Breast epithelium (tissue), 4 donors: ENCODE measurements around the gene ISLR. TPM values are rescaled to one million over a fixed set of nuclear protein-coding genes. Genes with fewer than 3 reads are reported as not detected.

ENCODE experiments used
- DNase-seq, 2 donors: peaks; one replicate each; pipeline ENCODE4 v3.0.0-alpha.2; 2019; ENCODE audit warnings: low spot score in 2 of 2
- H3K27ac ChIP-seq, 2 donors: fragments of 200-600 bp; sonication (generic) in 1 of 2; one replicate each; pipeline ENCODE4 v1.5.1; 2016 to 2019; ENCODE audit warnings: mild to moderate bottlenecking in 1 of 2
- H3K27me3 ChIP-seq, 2 donors: fragments of 200-600 bp; sonication (generic) in 1 of 2; one replicate each; pipeline versions ENCODE4 v1.5.1 to v1.6.0; 2017 to 2019; ENCODE audit warnings: control low read depth in 1 of 2, mild to moderate bottlenecking in 1 of 2
- H3K36me3 ChIP-seq: fragments of 200-600 bp; one replicate; pipeline ENCODE4 v1.5.1; 2019
- H3K4me1 ChIP-seq, 2 donors: fragments of 200-600 bp; sonication (generic); one replicate each; pipeline ENCODE4 v1.5.1; 2016 to 2019; ENCODE audit warnings: control low read depth in 1 of 2
- H3K4me3 ChIP-seq, 3 donors: fragments of 200-600 bp; sonication (generic); 1 replicate in 2 of 3; 2 replicates in 1 of 3; pipeline ENCODE4 v1.5.1; 2016 to 2019; ENCODE audit warnings: mild to moderate bottlenecking in 3 of 3, moderate library complexity in 2 of 3
- H3K9me3 ChIP-seq, 2 donors: fragments of 200-600 bp; sonication (generic) in 1 of 2; one replicate each; pipeline ENCODE4 v1.5.1; 2016 to 2019; ENCODE audit warnings: control low read depth in 1 of 2
- POLR2A ChIP-seq: fragments of 450-650 bp; IDR thresholded peaks from one replicate; pipeline ENCODE4 v1.6.1; 2016; ENCODE audit warnings: antibody characterized with exemption, mild to moderate bottlenecking, moderate library complexity
- POLR2AphosphoS5 ChIP-seq, 3 donors: sonication (generic); formaldehyde crosslinking; IDR thresholded peaks; one replicate each; pipeline ENCODE4 v1.6.1; 2017; ENCODE audit warnings: antibody characterized with exemption in 3 of 3
- intact Hi-C: fragments of 100-400 bp; cut with DNase I; formaldehyde crosslinking; loops from one replicate; pipeline ENCODE4 v1.15.1; 2023; ENCODE audit warnings: low total_unique reads
- total RNA-seq, 3 donors: library from RNA; depleted of rRNA; stranded (reverse); fragments of >200 nt; gene quantifications; one replicate each; pipeline ENCODE4 v1.1.0, GENCODE V29; 2016
- TF ChIP-seq, protein P1 (sequence below), 3 donors: fragments of 450-650 bp; IDR thresholded peaks; one replicate each; pipeline ENCODE4 v1.5.1; 2016 to 2017; ENCODE audit warnings: antibody characterized with exemption in 3 of 3, mild to moderate bottlenecking in 3 of 3, moderate library complexity in 3 of 3

ISLR gene
- total RNA-seq, 3 donors from 2014 or later: 49.2 to 88.0 (median 71.8) TPM

DNA sequence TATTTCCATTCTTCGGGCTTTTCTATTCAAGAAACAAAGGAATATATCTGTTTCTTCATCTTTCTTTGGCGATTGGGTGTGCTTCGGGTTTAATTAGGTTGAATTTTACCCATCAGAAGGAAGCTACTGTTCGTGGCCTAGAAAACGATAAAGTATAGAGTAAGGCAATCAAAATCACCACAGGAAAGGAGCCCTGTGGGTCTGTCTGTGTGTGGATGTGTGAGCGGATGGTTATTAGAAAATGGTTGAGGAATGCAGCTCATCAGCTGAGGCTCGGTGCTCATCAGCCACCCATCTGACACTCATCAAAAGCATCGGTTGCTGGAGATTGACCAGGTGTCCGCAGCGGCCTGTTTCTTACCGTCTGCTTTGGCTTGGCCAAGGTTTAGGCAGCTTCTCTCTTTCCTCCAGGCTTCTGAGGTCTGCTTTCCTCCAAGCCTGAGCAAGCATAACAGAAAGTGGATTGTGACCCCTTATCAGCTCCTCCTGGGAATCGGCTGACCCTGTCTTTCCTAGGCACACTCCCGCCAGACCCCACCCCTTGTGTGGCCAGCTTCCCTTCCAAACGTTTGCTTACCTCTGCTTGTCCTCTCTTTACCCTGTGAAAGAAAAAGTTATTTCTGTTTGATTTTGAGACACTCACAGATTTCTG lies 17.6 kb upstream of the ISLR start:
- H3K4me3 ChIP-seq: no peak overlapping the region
- no peaks in the 10 kb centered on the region for H3K9me3 ChIP-seq
- no peaks in the 10 kb centered on the region for H3K4me1 ChIP-seq
- no peak for DNase-seq
- H3K36me3 ChIP-seq: no peaks in the 10 kb centered on the region
- H3K27ac ChIP-seq: no peak overlapping the region
- no peak for TF ChIP-seq POLR2AphosphoS5 (IDR thresholded peaks at IDR 0.05)
- TF ChIP-seq POLR2A: no peak
- TF ChIP-seq, protein P1, sequence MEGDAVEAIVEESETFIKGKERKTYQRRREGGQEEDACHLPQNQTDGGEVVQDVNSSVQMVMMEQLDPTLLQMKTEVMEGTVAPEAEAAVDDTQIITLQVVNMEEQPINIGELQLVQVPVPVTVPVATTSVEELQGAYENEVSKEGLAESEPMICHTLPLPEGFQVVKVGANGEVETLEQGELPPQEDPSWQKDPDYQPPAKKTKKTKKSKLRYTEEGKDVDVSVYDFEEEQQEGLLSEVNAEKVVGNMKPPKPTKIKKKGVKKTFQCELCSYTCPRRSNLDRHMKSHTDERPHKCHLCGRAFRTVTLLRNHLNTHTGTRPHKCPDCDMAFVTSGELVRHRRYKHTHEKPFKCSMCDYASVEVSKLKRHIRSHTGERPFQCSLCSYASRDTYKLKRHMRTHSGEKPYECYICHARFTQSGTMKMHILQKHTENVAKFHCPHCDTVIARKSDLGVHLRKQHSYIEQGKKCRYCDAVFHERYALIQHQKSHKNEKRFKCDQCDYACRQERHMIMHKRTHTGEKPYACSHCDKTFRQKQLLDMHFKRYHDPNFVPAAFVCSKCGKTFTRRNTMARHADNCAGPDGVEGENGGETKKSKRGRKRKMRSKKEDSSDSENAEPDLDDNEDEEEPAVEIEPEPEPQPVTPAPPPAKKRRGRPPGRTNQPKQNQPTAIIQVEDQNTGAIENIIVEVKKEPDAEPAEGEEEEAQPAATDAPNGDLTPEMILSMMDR (IDR thresholded peaks at IDR 0.05): no peak
- H3K27me3 ChIP-seq: no peaks in the 10 kb centered on the region
- intact Hi-C loops: no loop called here

DNA sequence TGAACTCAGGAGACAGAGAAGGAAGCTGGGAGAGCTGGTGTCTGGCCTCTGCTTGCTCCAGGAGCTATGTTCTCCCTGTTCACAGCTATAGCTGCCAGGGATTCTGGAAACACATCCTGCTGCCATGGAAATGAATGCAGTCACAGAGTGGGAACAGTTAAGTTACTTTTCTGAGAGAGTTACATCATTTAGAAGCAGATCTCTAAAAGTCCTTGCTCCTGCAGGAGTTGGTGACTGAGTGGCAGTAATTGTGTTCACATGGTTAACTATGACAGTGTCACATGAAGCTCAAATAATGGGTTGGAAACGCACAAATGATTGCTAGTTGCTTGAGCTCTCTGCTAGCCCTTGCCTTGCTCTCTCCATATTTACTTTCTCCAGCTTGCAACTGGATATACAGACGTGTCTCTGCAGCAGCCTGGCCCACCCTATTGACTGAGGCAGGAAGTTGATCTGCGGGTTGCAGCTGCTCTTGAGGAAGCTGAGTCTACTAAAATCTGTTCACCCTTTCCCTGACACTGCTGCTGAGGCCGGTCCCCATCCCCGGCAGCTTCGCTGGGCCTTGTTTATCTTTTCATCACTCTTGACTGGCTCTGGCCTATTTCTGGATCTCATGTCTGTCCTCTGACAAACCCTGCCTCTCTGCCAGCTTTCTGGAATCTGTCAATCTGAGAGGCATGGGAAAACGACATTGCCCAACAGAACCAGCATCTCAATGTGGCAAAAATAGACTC lies 16.7 kb upstream of the ISLR start:
- Histone ChIP-seq H3K27me3 (no peaks in the 10 kb centered on the region), H3K4me3 (no peak overlapping the region), H3K36me3 (no peaks in the 10 kb centered on the region), H3K9me3 (no peaks in the 10 kb centered on the region), H3K27ac (peak overlapping the region in 1 of 2 donors; percentile 27), H3K4me1 (no peaks in the 10 kb centered on the region)
- intact Hi-C loops: loop anchor here (1.0 kb wide), 1 partner anchor 27 kb away; no protein-coding TSS in a partner anchor
- TF ChIP-seq, protein P1 (IDR thresholded peaks at IDR 0.05): no peak
- TF ChIP-seq POLR2A: no peak
- no peak for TF ChIP-seq POLR2AphosphoS5 (IDR thresholded peaks at IDR 0.05)
- no peak for DNase-seq

DNA sequence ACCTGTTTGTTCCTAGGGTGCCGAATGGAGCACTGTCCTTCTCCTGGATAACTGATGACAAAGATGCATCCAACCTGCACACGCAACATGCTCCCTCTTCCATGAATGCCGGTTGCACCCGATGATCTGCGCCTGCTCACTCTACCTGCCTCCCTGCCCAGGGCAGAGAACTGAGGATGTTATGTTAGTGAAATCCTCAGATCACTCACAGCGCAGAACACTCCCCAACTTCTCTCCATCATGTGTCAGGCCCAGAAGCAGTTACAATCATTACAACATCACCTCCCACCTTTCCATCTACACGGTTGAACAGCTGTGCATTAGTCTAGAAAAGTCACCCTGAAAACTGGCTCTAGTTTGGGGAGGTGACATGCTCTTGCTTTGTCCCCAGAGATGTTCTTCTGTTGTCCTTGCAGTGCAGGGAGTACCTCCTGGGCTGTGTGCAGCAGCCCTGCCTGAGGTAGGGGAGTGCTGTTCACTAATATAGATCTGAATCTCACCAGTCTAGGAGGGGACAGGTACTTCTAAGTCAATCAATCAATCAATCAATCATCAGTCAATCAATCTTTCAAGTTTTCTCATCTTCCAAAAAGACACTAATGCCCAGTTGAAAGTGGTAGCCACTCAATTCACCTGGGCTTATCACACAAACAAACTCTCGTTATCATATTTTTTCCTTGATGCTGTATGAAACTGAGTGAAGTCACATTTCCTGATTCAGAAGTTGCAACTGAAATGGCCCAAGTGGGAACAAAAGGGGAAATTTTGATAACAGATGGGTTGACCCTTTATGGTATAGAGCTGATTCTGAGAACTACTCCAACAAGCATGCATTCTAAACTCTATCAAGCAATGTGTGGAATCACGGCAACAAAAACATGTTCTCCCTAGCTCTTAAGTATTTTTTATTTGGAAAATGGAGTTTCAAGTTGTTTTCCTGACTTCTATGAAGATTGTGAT lies 15.4 kb upstream of the ISLR start:
- no peaks in the 10 kb centered on the region for H3K4me1 ChIP-seq
- H3K4me3 ChIP-seq: no peak overlapping the region
- TF ChIP-seq, protein P1 (IDR thresholded peaks at IDR 0.05): no peak
- TF ChIP-seq POLR2AphosphoS5 (IDR thresholded peaks at IDR 0.05) (no peak), POLR2A (no peak)
- H3K27ac ChIP-seq: no peak overlapping the region
- no peaks in the 10 kb centered on the region for H3K36me3 ChIP-seq
- no peaks in the 10 kb centered on the region for H3K27me3 ChIP-seq
- H3K9me3 ChIP-seq: no peaks in the 10 kb centered on the region
- no peak for DNase-seq
- intact Hi-C loops: loop anchor here (1.0 kb wide), 1 partner anchor 26 kb away; no protein-coding TSS in a partner anchor

DNA sequence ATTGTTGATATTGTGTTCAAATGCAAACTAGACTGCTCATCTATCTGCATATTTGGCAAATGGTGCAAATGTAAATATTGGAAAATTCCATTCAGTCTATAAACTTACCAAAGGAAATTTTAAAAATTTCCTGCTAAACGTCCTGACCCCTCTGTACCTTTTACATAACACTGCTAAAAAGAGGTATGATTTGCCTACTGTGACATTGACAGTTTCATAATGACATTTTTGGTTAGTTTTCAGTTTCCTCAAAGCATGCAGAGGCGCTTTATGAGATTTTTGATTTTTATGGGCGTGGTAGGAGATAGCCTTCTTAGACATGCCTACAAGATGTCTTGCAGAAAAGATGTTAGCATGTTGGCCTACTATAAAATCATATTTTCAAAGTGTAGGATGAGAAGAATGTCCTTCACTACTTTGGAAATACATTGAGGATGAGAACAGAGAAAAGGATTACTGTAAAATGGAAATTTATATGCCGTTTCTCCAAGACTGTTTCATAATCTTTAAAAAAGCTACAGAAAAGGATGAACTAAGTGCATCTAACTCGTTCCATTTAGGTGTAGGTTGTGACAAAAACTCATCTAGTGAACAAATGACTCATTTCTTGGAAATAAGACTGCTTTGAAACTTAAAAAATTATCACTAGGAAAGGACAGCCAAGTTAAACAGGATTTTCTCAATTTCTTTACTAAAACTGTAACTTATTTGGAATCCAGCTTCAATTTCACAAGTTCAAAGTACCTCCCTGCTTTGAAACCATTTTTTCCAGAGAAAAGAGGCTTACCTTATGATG lies 14.5 kb upstream of the ISLR start:
- H3K27ac ChIP-seq: no peak overlapping the region
- H3K36me3 ChIP-seq: no peaks in the 10 kb centered on the region
- no peaks in the 10 kb centered on the region for H3K27me3 ChIP-seq
- H3K9me3 ChIP-seq: no peaks in the 10 kb centered on the region
- no peaks in the 10 kb centered on the region for H3K4me1 ChIP-seq
- intact Hi-C loops: no loop called here
- TF ChIP-seq POLR2A: no peak
- TF ChIP-seq POLR2AphosphoS5 (IDR thresholded peaks at IDR 0.05): no peak
- TF ChIP-seq, protein P1 (IDR thresholded peaks at IDR 0.05): no peak
- DNase-seq: no peak
- H3K4me3 ChIP-seq: no peak overlapping the region
